IgD-negative memory B cell (primary cell): Measurements from ENCODE around the gene DAB1. TPM values are rescaled to one million over a fixed set of nuclear protein-coding genes. Genes with fewer than 3 reads are reported as not detected.

Experiments
- H3K27ac Mint-ChIP-seq, 3 donors: one replicate each; pipeline ENCODE4 v1.8.0; 2020 to 2022; ENCODE audit warnings: mild to moderate bottlenecking in 3 of 3, mixed read lengths in 3 of 3, moderate library complexity in 1 of 3
- H3K27me3 Mint-ChIP-seq: one replicate; pipeline ENCODE4 v1.8.0; 2021; ENCODE audit warnings: mixed read lengths
- H3K36me3 Mint-ChIP-seq: one replicate; pipeline ENCODE4 v1.8.0; 2020; ENCODE audit warnings: mild to moderate bottlenecking, mixed read lengths
- H3K4me1 Mint-ChIP-seq, 3 donors: one replicate each; pipeline ENCODE4 v1.8.0; 2020 to 2022; ENCODE audit warnings: mixed read lengths in 3 of 3, mild to moderate bottlenecking in 1 of 3
- H3K4me3 Mint-ChIP-seq, 4 donors: one replicate each; pipeline ENCODE4 v1.8.0; 2020 to 2022; ENCODE audit warnings: mild to moderate bottlenecking in 4 of 4, mixed read lengths in 4 of 4, moderate library complexity in 3 of 4
- H3K9me3 Mint-ChIP-seq, 3 donors: one replicate each; pipeline ENCODE4 v1.8.0; 2020 to 2021; ENCODE audit warnings: mixed read lengths in 3 of 3, mild to moderate bottlenecking in 1 of 3
- polyA plus RNA-seq: library from polyadenylated mRNA; unstranded; fragments of 300-500 nt; fragmentation: Illumina TruSeq; gene quantifications from one replicate; pipeline ENCODE4 v1.2.3, GENCODE V29; 2021

Gene DAB1
- polyA plus RNA-seq, 1 donor from 2014 or later = 0.08 TPM

- Mint-ChIP-seq H3K4me3 (no peak overlapping the region), H3K9me3 (peaks cover 0 to 2% (median 0%) of the 10 kb centered on the region in 3 donors), H3K27ac (no peak overlapping the region), H3K36me3 (no peaks in the 10 kb centered on the region), H3K4me1 (peaks cover under 1 to 3% (median 1%) of the 10 kb centered on the region in 3 donors), H3K27me3 (peaks cover 9% of the 10 kb centered on the region)
Measured at GRCh38 chr1:57162607-57163261, 261.1 kb downstream of the DAB1 start.

- no peak overlapping the region for H3K4me3 Mint-ChIP-seq
- H3K4me1 Mint-ChIP-seq = peaks cover 2 to 8% (median 4%) of the 10 kb centered on the region in 3 donors
- no peak overlapping the region for H3K27ac Mint-ChIP-seq
- H3K9me3 Mint-ChIP-seq = peaks cover 0 to 5% (median 0%) of the 10 kb centered on the region in 3 donors
- peaks cover 14% of the 10 kb centered on the region for H3K27me3 Mint-ChIP-seq
- no peaks in the 10 kb centered on the region for H3K36me3 Mint-ChIP-seq
Measured at GRCh38 chr1:57160594-57160993, 263.3 kb downstream of the DAB1 start.

- Mint-ChIP-seq H3K4me3 (no peak overlapping the region), H3K4me1 (peaks cover 2 to 8% (median 4%) of the 10 kb centered on the region in 3 donors), H3K27me3 (peaks cover 23% of the 10 kb centered on the region), H3K36me3 (no peaks in the 10 kb centered on the region), H3K27ac (no peak overlapping the region), H3K9me3 (peaks cover 0 to 5% (median 3%) of the 10 kb centered on the region in 3 donors)
Measured at GRCh38 chr1:57158604-57158998, 265.3 kb downstream of the DAB1 start.

GRCh38 chr1:57157818-57158603 is 265.8 kb downstream of the DAB1 start:
- Mint-ChIP-seq H3K27ac (no peak overlapping the region), H3K36me3 (no peaks in the 10 kb centered on the region), H3K4me3 (no peak overlapping the region), H3K27me3 (peaks cover 20% of the 10 kb centered on the region), H3K4me1 (peaks cover 2 to 8% (median 4%) of the 10 kb centered on the region in 3 donors), H3K9me3 (peaks cover 0 to 4% (median 3%) of the 10 kb centered on the region in 3 donors)

GRCh38 chr1:57156907-57157306 is 267.0 kb downstream of the DAB1 start:
- Mint-ChIP-seq H3K27ac (no peak overlapping the region), H3K4me3 (no peak overlapping the region)

GRCh38 chr1:57146100-57146499 is 277.8 kb downstream of the DAB1 start:
- Mint-ChIP-seq H3K27me3 (no peaks in the 10 kb centered on the region), H3K36me3 (no peaks in the 10 kb centered on the region), H3K27ac (no peak overlapping the region), H3K4me3 (no peak overlapping the region), H3K4me1 (no peaks in the 10 kb centered on the region), H3K9me3 (no peaks in the 10 kb centered on the region)

More at GRCh38 chr1:57156907-57157306, 267.0 kb downstream of the DAB1 start:
- Mint-ChIP-seq H3K4me1 (peaks cover 2 to 8% (median 4%) of the 10 kb centered on the region in 3 donors), H3K27me3 (peaks cover 20% of the 10 kb centered on the region), H3K9me3 (peaks cover 0 to 3% (median 3%) of the 10 kb centered on the region in 3 donors), H3K36me3 (no peaks in the 10 kb centered on the region)

GRCh38 chr1:57142999-57143398 is 280.9 kb downstream of the DAB1 start:
- Mint-ChIP-seq H3K4me3 (no peak overlapping the region), H3K4me1 (peaks cover 0 to 6% (median 0%) of the 10 kb centered on the region in 3 donors), H3K27me3 (peaks cover 3% of the 10 kb centered on the region), H3K36me3 (no peaks in the 10 kb centered on the region), H3K27ac (no peak overlapping the region), H3K9me3 (peaks cover 0 to 1% (median 0%) of the 10 kb centered on the region in 3 donors)

GRCh38 chr1:57142169-57142568 is 281.7 kb downstream of the DAB1 start:
- Mint-ChIP-seq H3K36me3 (no peaks in the 10 kb centered on the region), H3K9me3 (peaks cover 0 to 1% (median 0%) of the 10 kb centered on the region in 3 donors), H3K27me3 (peaks cover 3% of the 10 kb centered on the region), H3K4me1 (peaks cover 0 to 6% (median 0%) of the 10 kb centered on the region in 3 donors), H3K27ac (no peak overlapping the region), H3K4me3 (no peak overlapping the region)

GRCh38 chr1:57138432-57139078 is 285.3 kb downstream of the DAB1 start:
- H3K27ac Mint-ChIP-seq = no peak overlapping the region
- H3K4me3 Mint-ChIP-seq = no peak overlapping the region
- peaks cover 0 to 6% (median 0%) of the 10 kb centered on the region in 3 donors for H3K4me1 Mint-ChIP-seq
- H3K9me3 Mint-ChIP-seq = peaks cover 0 to 3% (median 0%) of the 10 kb centered on the region in 3 donors
- H3K27me3 Mint-ChIP-seq = peaks cover 8% of the 10 kb centered on the region
- H3K36me3 Mint-ChIP-seq = no peaks in the 10 kb centered on the region

GRCh38 chr1:57137980-57138379 is 285.9 kb downstream of the DAB1 start:
- H3K36me3 Mint-ChIP-seq = no peaks in the 10 kb centered on the region
- H3K27me3 Mint-ChIP-seq = peaks cover 8% of the 10 kb centered on the region
- H3K27ac Mint-ChIP-seq = no peak overlapping the region
- H3K4me1 Mint-ChIP-seq = peaks cover 0 to 6% (median 0%) of the 10 kb centered on the region in 3 donors
- peaks cover 0 to 3% (median 0%) of the 10 kb centered on the region in 3 donors for H3K9me3 Mint-ChIP-seq
- H3K4me3 Mint-ChIP-seq = no peak overlapping the region

- peaks cover 0 to 3% (median 0%) of the 10 kb centered on the region in 3 donors for H3K9me3 Mint-ChIP-seq
- H3K27me3 Mint-ChIP-seq = peaks cover 8% of the 10 kb centered on the region
- no peak overlapping the region for H3K27ac Mint-ChIP-seq
- no peaks in the 10 kb centered on the region for H3K36me3 Mint-ChIP-seq
- peaks cover 0 to 6% (median 0%) of the 10 kb centered on the region in 3 donors for H3K4me1 Mint-ChIP-seq
- no peak overlapping the region for H3K4me3 Mint-ChIP-seq
Measured at GRCh38 chr1:57134803-57135202, 289.1 kb downstream of the DAB1 start.

- peaks cover 0 to 3% (median 0%) of the 10 kb centered on the region in 3 donors for H3K9me3 Mint-ChIP-seq
- no peak overlapping the region for H3K4me3 Mint-ChIP-seq
- peaks cover 7% of the 10 kb centered on the region for H3K27me3 Mint-ChIP-seq
- H3K27ac Mint-ChIP-seq = no peak overlapping the region
- H3K36me3 Mint-ChIP-seq = no peaks in the 10 kb centered on the region
- H3K4me1 Mint-ChIP-seq = peaks cover 0 to 6% (median 0%) of the 10 kb centered on the region in 3 donors
Measured at GRCh38 chr1:57133686-57134085, 290.2 kb downstream of the DAB1 start.

- peaks cover 0 to 2% (median 0%) of the 10 kb centered on the region in 3 donors for H3K9me3 Mint-ChIP-seq
- no peak overlapping the region for H3K4me3 Mint-ChIP-seq
- peaks cover 0 to 2% (median 0%) of the 10 kb centered on the region in 3 donors for H3K4me1 Mint-ChIP-seq
- H3K27ac Mint-ChIP-seq = no peak overlapping the region
- peaks cover 5% of the 10 kb centered on the region for H3K27me3 Mint-ChIP-seq
- H3K36me3 Mint-ChIP-seq = no peaks in the 10 kb centered on the region
Measured at GRCh38 chr1:57132993-57133622, 290.8 kb downstream of the DAB1 start.

GRCh38 chr1:57131701-57132394 is 292.0 kb downstream of the DAB1 start:
- peaks cover 0 to 2% (median 0%) of the 10 kb centered on the region in 3 donors for H3K9me3 Mint-ChIP-seq
- no peaks in the 10 kb centered on the region for H3K4me1 Mint-ChIP-seq
- no peak overlapping the region for H3K27ac Mint-ChIP-seq
- no peak overlapping the region for H3K4me3 Mint-ChIP-seq
- peaks cover 5% of the 10 kb centered on the region for H3K27me3 Mint-ChIP-seq
- H3K36me3 Mint-ChIP-seq = no peaks in the 10 kb centered on the region
